Measurements from ENCODE around the gene POLDIP2. TPM values are rescaled to one million over a fixed set of nuclear protein-coding genes. Genes with fewer than 3 reads are reported as not detected.

The POLDIP2 gene
- total and polyA plus RNA-seq, 2 of the 13 experiments (the other 11 are each of a cell fraction or from before 2014, with no cell fraction given): 85.9 to 114 TPM

- TF ChIP-seq ZNF503 (CRISPR knock-in tag; IDR thresholded peaks at IDR 0.05): peak; percentile 81; the same call in 1 of the 2 replicates
- TF ChIP-seq PAF1 (CRISPR knock-in tag; IDR thresholded peaks at IDR 0.05): no peak
- peak; percentile 85 for TF ChIP-seq PHF8 (CRISPR knock-in tag; IDR thresholded peaks at IDR 0.05)
- TF ChIP-seq SAFB2 (CRISPR knock-in tag; IDR thresholded peaks at IDR 0.05; ENCODE audit: borderline replicate concordance, low read depth): no peak; the same call in 1 of the 2 replicates
- no peak; the same call in 1 of the 2 replicates for TF ChIP-seq DNMT1 (CRISPR knock-in tag; IDR thresholded peaks at IDR 0.05)
- TF ChIP-seq TSC22D2 (CRISPR knock-in tag; IDR thresholded peaks at IDR 0.05; ENCODE audit: borderline replicate concordance): no peak
- TF ChIP-seq, protein P1, sequence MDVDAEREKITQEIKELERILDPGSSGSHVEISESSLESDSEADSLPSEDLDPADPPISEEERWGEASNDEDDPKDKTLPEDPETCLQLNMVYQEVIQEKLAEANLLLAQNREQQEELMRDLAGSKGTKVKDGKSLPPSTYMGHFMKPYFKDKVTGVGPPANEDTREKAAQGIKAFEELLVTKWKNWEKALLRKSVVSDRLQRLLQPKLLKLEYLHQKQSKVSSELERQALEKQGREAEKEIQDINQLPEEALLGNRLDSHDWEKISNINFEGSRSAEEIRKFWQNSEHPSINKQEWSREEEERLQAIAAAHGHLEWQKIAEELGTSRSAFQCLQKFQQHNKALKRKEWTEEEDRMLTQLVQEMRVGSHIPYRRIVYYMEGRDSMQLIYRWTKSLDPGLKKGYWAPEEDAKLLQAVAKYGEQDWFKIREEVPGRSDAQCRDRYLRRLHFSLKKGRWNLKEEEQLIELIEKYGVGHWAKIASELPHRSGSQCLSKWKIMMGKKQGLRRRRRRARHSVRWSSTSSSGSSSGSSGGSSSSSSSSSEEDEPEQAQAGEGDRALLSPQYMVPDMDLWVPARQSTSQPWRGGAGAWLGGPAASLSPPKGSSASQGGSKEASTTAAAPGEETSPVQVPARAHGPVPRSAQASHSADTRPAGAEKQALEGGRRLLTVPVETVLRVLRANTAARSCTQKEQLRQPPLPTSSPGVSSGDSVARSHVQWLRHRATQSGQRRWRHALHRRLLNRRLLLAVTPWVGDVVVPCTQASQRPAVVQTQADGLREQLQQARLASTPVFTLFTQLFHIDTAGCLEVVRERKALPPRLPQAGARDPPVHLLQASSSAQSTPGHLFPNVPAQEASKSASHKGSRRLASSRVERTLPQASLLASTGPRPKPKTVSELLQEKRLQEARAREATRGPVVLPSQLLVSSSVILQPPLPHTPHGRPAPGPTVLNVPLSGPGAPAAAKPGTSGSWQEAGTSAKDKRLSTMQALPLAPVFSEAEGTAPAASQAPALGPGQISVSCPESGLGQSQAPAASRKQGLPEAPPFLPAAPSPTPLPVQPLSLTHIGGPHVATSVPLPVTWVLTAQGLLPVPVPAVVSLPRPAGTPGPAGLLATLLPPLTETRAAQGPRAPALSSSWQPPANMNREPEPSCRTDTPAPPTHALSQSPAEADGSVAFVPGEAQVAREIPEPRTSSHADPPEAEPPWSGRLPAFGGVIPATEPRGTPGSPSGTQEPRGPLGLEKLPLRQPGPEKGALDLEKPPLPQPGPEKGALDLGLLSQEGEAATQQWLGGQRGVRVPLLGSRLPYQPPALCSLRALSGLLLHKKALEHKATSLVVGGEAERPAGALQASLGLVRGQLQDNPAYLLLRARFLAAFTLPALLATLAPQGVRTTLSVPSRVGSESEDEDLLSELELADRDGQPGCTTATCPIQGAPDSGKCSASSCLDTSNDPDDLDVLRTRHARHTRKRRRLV (CRISPR knock-in tag; IDR thresholded peaks at IDR 0.05): peak; percentile 89; the same call in 1 of the 2 replicates
- TF ChIP-seq NFE2L2 (IDR thresholded peaks at IDR 0.05; ENCODE audit: low read length): no peak
- peak; percentile 14; the same call in 1 of the 2 replicates for TF ChIP-seq ZSCAN31 (CRISPR knock-in tag; IDR thresholded peaks at IDR 0.05; ENCODE audit: low read depth)
- no peak for TF ChIP-seq CENPT (CRISPR knock-in tag; IDR thresholded peaks at IDR 0.05; ENCODE audit: low read depth)
- TF ChIP-seq XBP1 (CRISPR knock-in tag; IDR thresholded peaks at IDR 0.05): no peak
- TF ChIP-seq, protein P2, sequence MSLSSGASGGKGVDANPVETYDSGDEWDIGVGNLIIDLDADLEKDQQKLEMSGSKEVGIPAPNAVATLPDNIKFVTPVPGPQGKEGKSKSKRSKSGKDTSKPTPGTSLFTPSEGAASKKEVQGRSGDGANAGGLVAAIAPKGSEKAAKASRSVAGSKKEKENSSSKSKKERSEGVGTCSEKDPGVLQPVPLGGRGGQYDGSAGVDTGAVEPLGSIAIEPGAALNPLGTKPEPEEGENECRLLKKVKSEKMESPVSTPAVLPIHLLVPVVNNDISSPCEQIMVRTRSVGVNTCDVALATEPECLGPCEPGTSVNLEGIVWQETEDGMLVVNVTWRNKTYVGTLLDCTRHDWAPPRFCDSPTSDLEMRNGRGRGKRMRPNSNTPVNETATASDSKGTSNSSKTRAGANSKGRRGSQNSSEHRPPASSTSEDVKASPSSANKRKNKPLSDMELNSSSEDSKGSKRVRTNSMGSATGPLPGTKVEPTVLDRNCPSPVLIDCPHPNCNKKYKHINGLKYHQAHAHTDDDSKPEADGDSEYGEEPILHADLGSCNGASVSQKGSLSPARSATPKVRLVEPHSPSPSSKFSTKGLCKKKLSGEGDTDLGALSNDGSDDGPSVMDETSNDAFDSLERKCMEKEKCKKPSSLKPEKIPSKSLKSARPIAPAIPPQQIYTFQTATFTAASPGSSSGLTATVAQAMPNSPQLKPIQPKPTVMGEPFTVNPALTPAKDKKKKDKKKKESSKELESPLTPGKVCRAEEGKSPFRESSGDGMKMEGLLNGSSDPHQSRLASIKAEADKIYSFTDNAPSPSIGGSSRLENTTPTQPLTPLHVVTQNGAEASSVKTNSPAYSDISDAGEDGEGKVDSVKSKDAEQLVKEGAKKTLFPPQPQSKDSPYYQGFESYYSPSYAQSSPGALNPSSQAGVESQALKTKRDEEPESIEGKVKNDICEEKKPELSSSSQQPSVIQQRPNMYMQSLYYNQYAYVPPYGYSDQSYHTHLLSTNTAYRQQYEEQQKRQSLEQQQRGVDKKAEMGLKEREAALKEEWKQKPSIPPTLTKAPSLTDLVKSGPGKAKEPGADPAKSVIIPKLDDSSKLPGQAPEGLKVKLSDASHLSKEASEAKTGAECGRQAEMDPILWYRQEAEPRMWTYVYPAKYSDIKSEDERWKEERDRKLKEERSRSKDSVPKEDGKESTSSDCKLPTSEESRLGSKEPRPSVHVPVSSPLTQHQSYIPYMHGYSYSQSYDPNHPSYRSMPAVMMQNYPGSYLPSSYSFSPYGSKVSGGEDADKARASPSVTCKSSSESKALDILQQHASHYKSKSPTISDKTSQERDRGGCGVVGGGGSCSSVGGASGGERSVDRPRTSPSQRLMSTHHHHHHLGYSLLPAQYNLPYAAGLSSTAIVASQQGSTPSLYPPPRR (CRISPR knock-in tag; IDR thresholded peaks at IDR 0.05; ENCODE audit: borderline replicate concordance): peak; percentile 43
- TF ChIP-seq THAP9 (CRISPR knock-in tag; IDR thresholded peaks at IDR 0.05; ENCODE audit: borderline replicate concordance): peak; percentile 95
These were observed 21.9 kb downstream of the POLDIP2 start, which contains the start of the genes IFT20 and TNFAIP1 (continued) for GRCh38 chr17:28335201-28335958.
